Measurements from ENCODE around the gene PLK1.
"Not testable (repeated sequence)": the region's sequence is repeated elsewhere in the genome, so short reads cannot be mapped to it uniquely, and the experiment has no call there.

The PLK1 gene

DNA sequence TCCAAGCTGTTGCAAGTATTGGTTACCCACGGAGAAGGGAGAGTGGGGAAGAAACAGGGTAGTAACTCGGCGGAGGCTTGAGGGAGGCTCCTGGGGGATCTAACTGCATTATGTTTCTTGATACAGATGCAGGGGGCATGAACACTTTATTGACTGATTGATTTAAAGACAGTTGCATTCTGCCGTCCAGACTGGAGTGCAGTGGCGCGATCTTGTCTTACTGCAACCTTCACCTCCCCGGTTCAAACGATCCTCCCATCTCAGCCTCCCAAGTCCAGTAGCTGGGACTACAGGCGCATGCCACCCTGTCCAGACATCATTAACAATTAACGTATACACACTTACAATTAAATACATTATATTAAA, 49.4 kb downstream of the PLK1 start:
- Mint-ChIP-seq H3K4me3 (peak overlapping the region; percentile 31), H3K4me1 (peaks cover 6% of the 10 kb centered on the region), H3K27ac (ENCODE audit: low read depth) (no peak overlapping the region), H3K27me3 (peaks cover 27% of the 10 kb centered on the region), H3K9me3 (no peaks in the 10 kb centered on the region), H3K36me3 (ENCODE audit: insufficient read depth) (no peaks in the 10 kb centered on the region)
- ATAC-seq (replicated peaks; ENCODE audit: extremely low read depth, poor library complexity, severe bottlenecking) (no peak), DNase-seq (ENCODE audit: low spot score in 2 of 2) (no peak)

DNA sequence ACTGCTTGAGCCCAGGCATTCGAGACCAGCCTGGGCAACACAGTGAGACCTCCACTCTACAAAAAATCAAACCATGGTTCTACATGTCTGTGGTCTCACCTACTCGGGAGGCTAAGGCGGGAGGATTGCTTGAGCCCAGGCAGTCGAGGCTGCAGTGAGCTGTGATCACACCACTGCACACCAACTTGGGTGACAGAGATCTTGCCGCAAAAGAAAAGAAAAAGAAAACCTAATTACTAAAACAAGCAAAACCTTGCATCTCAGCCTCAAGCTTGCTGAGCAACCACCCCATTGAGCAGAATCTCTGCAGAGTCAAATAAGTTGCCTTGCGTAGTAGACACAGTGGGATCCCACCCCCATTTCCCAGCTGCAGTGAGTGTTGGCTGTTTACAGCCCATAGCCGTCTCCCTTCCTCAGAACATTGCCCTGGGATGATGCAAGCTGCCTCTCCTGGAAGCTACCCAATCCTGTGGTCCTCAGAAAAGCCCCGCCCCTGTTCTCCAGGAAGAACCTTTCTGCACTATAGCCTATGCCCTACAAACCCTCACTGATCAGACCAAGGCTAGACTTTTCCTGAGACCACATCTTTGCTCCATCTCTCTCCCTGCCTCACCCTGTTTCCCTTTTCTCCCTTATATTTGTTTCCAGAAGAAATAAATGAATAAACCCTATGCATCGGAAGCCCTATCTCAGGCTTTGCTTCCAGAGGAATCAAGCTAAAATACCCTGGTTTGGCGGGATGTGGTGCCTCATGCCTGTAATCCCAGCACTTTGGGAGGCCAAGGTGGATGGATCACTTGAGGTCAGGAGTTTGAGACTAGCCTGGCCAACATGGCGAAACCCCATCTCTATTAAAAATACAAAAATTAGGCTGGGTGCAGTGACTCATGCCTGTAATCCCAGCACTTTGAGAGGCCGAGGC, 51.1 kb downstream of the PLK1 start:
- Mint-ChIP-seq H3K4me3 (no peak overlapping the region), H3K36me3 (ENCODE audit: insufficient read depth) (no peaks in the 10 kb centered on the region), H3K9me3 (no peaks in the 10 kb centered on the region), H3K27me3 (peaks cover 19% of the 10 kb centered on the region), H3K4me1 (peaks cover 6% of the 10 kb centered on the region), H3K27ac (ENCODE audit: low read depth) (no peak overlapping the region)
- ATAC-seq (replicated peaks; ENCODE audit: extremely low read depth, poor library complexity, severe bottlenecking): no peak
- no peak for DNase-seq (ENCODE audit: low spot score in 2 of 2)

DNA sequence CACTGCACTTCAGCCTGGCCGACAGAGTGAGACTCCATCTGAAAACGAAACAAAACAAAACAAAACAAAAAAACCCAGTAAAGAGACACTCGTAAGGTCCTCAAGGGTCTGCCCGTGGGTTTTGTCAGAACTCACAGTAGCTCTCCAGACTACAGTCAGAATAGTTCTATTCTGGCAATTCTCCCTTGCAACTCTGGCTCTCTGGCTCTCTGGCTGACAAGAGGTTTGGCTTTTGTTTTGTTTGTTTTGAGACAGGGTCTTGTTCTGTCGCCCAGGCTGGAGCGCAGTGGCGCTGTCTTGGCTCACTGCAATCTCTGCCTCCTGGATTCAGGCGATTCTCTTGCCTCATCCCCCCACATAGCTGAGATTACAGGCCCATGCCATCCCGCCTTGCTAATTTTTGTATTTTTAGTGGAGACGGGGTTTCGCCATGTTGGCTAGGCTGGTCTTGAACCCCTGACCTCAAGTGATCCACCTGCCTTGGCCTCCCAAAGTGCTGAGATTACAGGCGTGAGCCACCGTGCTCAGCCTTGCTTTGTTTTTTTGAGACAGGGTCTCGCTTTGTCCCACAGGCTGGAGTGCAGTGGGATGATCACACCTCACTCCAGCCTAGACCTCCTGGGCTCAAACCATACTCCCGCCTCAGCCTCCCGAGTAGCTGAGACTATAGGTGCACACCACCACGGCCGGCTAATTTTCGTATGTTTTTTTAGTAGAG, 55.6 kb downstream of the PLK1 start:
- H3K27me3 Mint-ChIP-seq: peaks cover 37% of the 10 kb centered on the region
- ATAC-seq (replicated peaks; ENCODE audit: extremely low read depth, poor library complexity, severe bottlenecking) (no peak), DNase-seq (ENCODE audit: low spot score in 2 of 2) (no peak)
- H3K36me3 Mint-ChIP-seq (ENCODE audit: insufficient read depth): no peaks in the 10 kb centered on the region
- peaks cover 6% of the 10 kb centered on the region for H3K4me1 Mint-ChIP-seq
- H3K4me3 Mint-ChIP-seq: no peak overlapping the region
- H3K27ac Mint-ChIP-seq (ENCODE audit: low read depth): no peak overlapping the region
- no peaks in the 10 kb centered on the region for H3K9me3 Mint-ChIP-seq

DNA sequence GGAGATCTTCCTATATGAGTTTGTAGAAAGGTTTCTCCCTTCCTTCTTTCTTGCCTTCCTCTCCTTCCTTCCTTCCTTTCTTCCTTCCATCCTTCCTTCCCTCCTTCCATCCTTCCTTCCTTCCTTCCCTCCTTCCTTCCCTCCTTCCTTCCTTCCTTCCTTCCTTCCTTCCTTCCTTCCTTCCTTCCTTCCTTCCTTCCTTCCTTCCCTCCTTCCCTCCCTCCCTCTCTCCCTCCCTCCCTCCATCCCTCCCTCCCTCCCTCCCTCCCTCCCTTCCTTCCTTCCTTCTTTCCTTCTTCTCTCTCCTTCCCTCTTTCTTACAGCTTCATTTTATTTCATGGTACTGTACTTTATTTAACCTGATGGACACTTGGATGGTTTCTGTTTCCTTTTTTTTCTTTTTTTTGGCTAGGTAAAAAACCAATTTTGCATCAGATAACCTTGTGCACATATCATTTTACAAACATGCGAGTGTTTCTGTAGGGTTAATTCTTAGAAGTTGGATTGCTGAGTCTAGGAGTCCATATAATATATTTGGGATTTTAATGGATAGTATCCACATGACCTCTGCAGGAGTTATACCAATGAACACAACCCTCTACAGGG, 58.8 kb downstream of the PLK1 start:
- not testable (repeated sequence) for H3K36me3 Mint-ChIP-seq (ENCODE audit: insufficient read depth); H3K4me1 Mint-ChIP-seq; H3K9me3 Mint-ChIP-seq; DNase-seq (ENCODE audit: low spot score in 2 of 2); H3K27ac Mint-ChIP-seq (ENCODE audit: low read depth); ATAC-seq (replicated peaks; ENCODE audit: extremely low read depth, poor library complexity, severe bottlenecking); H3K4me3 Mint-ChIP-seq
- peaks cover 35% of the 10 kb centered on the region for H3K27me3 Mint-ChIP-seq

DNA sequence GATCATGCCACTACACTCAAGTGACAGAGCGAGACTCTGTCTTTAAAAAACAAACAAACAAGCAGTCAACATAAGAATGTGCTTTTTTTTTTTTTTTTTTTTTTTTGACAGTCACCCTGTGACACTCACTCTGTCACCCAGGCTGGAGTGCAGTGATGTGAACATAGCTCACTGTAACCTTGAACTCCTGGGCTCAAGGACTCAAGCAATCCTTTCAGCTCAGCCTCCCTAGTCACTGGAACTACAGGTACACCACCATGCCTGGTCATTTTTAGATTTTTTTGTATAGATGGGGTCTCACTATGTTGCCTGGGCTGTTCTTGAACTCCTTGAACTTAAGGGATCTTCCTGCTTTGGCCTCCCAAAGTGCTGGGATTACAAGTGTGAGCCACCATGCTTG, 60.8 kb downstream of the PLK1 start:
- Mint-ChIP-seq H3K36me3 (ENCODE audit: insufficient read depth) (no peaks in the 10 kb centered on the region), H3K27ac (ENCODE audit: low read depth) (no peak overlapping the region), H3K27me3 (peaks cover 55% of the 10 kb centered on the region), H3K9me3 (no peaks in the 10 kb centered on the region), H3K4me1 (peaks cover 6% of the 10 kb centered on the region), H3K4me3 (no peak overlapping the region)
- DNase-seq (ENCODE audit: low spot score in 2 of 2) (no peak), ATAC-seq (replicated peaks; ENCODE audit: extremely low read depth, poor library complexity, severe bottlenecking) (no peak)
